HepG2 (cell line): Measurements from ENCODE around the gene DAAM1. TPM values are rescaled to one million over a fixed set of nuclear protein-coding genes. Genes with fewer than 3 reads are reported as not detected.

Experiments
- AKNA ChIP-seq: sonication (generic); formaldehyde crosslinking; IDR thresholded peaks from 2 replicates; pipeline ENCODE4 v1.4.0; 2020; ENCODE audit warnings: missing genetic modification reagents, borderline replicate concordance
- BRD4 ChIP-seq: sonication (generic); formaldehyde crosslinking; IDR thresholded peaks from 2 replicates; pipeline ENCODE4 v1.4.0; 2020; ENCODE audit warnings: missing genetic modification reagents
- CBX2 ChIP-seq, 2 experiments: fragments of 200-600 bp in 1 of 2; sonication (generic); formaldehyde crosslinking in 1 of 2; IDR thresholded peaks; 2 replicates each; pipeline versions ENCODE4 v1.7.0 to v1.8.1; 2018 to 2022; ENCODE audit warnings: low read depth in 2 of 2, low read length in 1 of 2, mild to moderate bottlenecking in 1 of 2, missing genetic modification reagents in 1 of 2
- CHCHD3 ChIP-seq: sonication (generic); formaldehyde crosslinking; IDR thresholded peaks from 2 replicates; pipeline ENCODE4 v1.8.0; 2022; ENCODE audit warnings: mild to moderate bottlenecking, missing genetic modification reagents, moderate library complexity
- GATAD2A ChIP-seq: IDR thresholded peaks from 2 replicates; pipeline ENCODE4 v1.6.1; 2016
- GLI4 ChIP-seq: sonication (generic); formaldehyde crosslinking; IDR thresholded peaks from 2 replicates; pipeline ENCODE4 v1.5.1; 2020; ENCODE audit warnings: missing genetic modification reagents, mild to moderate bottlenecking, moderate library complexity, borderline replicate concordance
- HOMEZ ChIP-seq: IDR thresholded peaks from 2 replicates; pipeline ENCODE4 v1.6.1; 2016; ENCODE audit warnings: low read depth
- HOXD1 ChIP-seq: sonication (generic); formaldehyde crosslinking; IDR thresholded peaks from 2 replicates; pipeline ENCODE4 v1.5.0; 2020; ENCODE audit warnings: missing genetic modification reagents
- MTA3 ChIP-seq: sonication (generic); formaldehyde crosslinking; IDR thresholded peaks from 2 replicates; pipeline ENCODE4 v1.4.0; 2020; ENCODE audit warnings: missing genetic modification reagents
- MXD4 ChIP-seq: IDR thresholded peaks from 2 replicates; pipeline ENCODE4 v1.6.1; 2016; ENCODE audit warnings: mild to moderate bottlenecking, missing biosample characterization, missing genetic modification reagents
- NCOA2 ChIP-seq: sonication (generic); formaldehyde crosslinking; IDR thresholded peaks from 2 replicates; pipeline ENCODE4 v1.8.0; 2022; ENCODE audit warnings: inconsistent platforms
- SKI ChIP-seq: fragments of 450-650 bp; IDR thresholded peaks from one replicate; pipeline ENCODE4 v1.6.1; 2018; ENCODE audit warnings: mild to moderate bottlenecking; ENCODE audit not compliant: partially characterized antibody
- TBP ChIP-seq: sonication (generic); formaldehyde crosslinking; IDR thresholded peaks from 2 replicates; pipeline ENCODE4 v1.5.0; 2020; ENCODE audit warnings: missing genetic modification reagents
- YY1 ChIP-seq: IDR thresholded peaks from 2 replicates; pipeline ENCODE4 v1.6.1; 2011; ENCODE audit warnings: low read length, low read depth, moderate library complexity, mild to moderate bottlenecking; ENCODE audit not compliant: insufficient read depth, insufficient replicate concordance
- ZBTB10 ChIP-seq: sonication (generic); formaldehyde crosslinking; IDR thresholded peaks from 2 replicates; pipeline ENCODE4 v1.4.0; 2020; ENCODE audit warnings: missing genetic modification reagents, borderline replicate concordance
- ZNF260 ChIP-seq: sonication (generic); formaldehyde crosslinking; IDR thresholded peaks from 2 replicates; pipeline ENCODE4 v1.4.0; 2020; ENCODE audit warnings: missing genetic modification reagents, low read depth, mild to moderate bottlenecking, borderline replicate concordance
- ZNF362 ChIP-seq: sonication (generic); formaldehyde crosslinking; IDR thresholded peaks from 2 replicates; pipeline ENCODE4 v1.4.0; 2020; ENCODE audit warnings: missing genetic modification reagents, mild to moderate bottlenecking, borderline replicate concordance
- ZNF430 ChIP-seq: sonication (generic); formaldehyde crosslinking; IDR thresholded peaks from 2 replicates; pipeline ENCODE4 v1.9.0; 2021; ENCODE audit warnings: mild to moderate bottlenecking, missing genetic modification reagents
- ZNF530 ChIP-seq: sonication (generic); formaldehyde crosslinking; IDR thresholded peaks from 2 replicates; pipeline ENCODE4 v1.5.0; 2020; ENCODE audit warnings: low read depth, mild to moderate bottlenecking, missing genetic modification reagents
- ZNF768 ChIP-seq: sonication (generic); formaldehyde crosslinking; IDR thresholded peaks from 2 replicates; pipeline ENCODE4 v1.4.0; 2020; ENCODE audit warnings: missing genetic modification reagents
- ZNF782 ChIP-seq: sonication (generic); formaldehyde crosslinking; IDR thresholded peaks from 2 replicates; pipeline ENCODE4 v1.4.0; 2020; ENCODE audit warnings: missing genetic modification reagents, mild to moderate bottlenecking, borderline replicate concordance
- polyA plus RNA-seq, 8 experiments: library from polyadenylated mRNA; depleted of rRNA in 3 of 8; stranded (reverse) in 7 of 8; unstranded in 1 of 8; fragments of >200 nt; fragmentation: Illumina TruSeq in 4 of 8; extraction: Trizol in 4 of 8; gene quantifications; 2 replicates each; pipeline versions ENCODE4 v1.2.1 to v1.2.3, GENCODE V29; 2011 to 2016; ENCODE audit warnings: low read depth in 4 of 8, missing spikeins in 1 of 8, mixed read lengths in 1 of 8; ENCODE audit not compliant: insufficient read depth in 1 of 8
- total RNA-seq, 5 experiments: library from RNA; depleted of rRNA; stranded (reverse); fragments of >200 nt; fragmentation: Illumina TruSeq; extraction: Trizol; gene quantifications; 2 replicates each; pipeline ENCODE4 v1.2.3, GENCODE V29; 2016; ENCODE audit warnings: low read depth in 1 of 5

DAAM1 gene
- total and polyA plus RNA-seq, 2 of the 13 experiments (the other 11 are each of a cell fraction or from before 2014, with no cell fraction given) = 10.9 to 24.5 TPM

- TF ChIP-seq ZNF362 (CRISPR knock-in tag) (no peak), GLI4 (CRISPR knock-in tag) (no peak), GATAD2A (CRISPR knock-in tag) (peak; percentile 38; the same call in 1 of the 2 replicates), SKI (peak; percentile 29), ZNF782 (CRISPR knock-in tag) (no peak), BRD4 (no peak), CBX2 (IDR thresholded peaks at IDR 0.05; ENCODE audit: low read depth, low read length) (no peak), CBX2 (CRISPR knock-in tag; IDR thresholded peaks at IDR 0.05; ENCODE audit: low read depth) (no peak), ZBTB10 (CRISPR knock-in tag) (no peak), MTA3 (CRISPR knock-in tag) (no peak), HOMEZ (CRISPR knock-in tag) (peak; percentile 71; the same call in 1 of the 2 replicates), NCOA2 (peak; percentile 56; the same call in 1 of the 2 replicates), YY1 (no peak), HOXD1 (CRISPR knock-in tag) (no peak), AKNA (CRISPR knock-in tag) (no peak), ZNF530 (CRISPR knock-in tag) (no peak), CHCHD3 (no peak), ZNF430 (CRISPR knock-in tag) (no peak), ZNF260 (CRISPR knock-in tag) (no peak), TBP (CRISPR knock-in tag) (no peak), ZNF768 (CRISPR knock-in tag) (no peak), MXD4 (CRISPR knock-in tag) (no peak)
Measured at GRCh38 chr14:59261334-59261733, 72.9 kb downstream of the DAAM1 start (continued).
